Keratinocyte (primary cell): ENCODE measurements around the gene SIK2. TPM values are rescaled to one million over a fixed set of nuclear protein-coding genes. Genes with fewer than 3 reads are reported as not detected.

Experiments used
- DNase-seq: peaks from one replicate; pipeline ENCODE4 v3.0.0-alpha.2; 2011; ENCODE audit warnings: low read depth, missing footprints, low spot score
- FAIRE-seq: peaks from 2 replicates; lab custom pipeline; 2011; peaks lifted over from hg19 to GRCh38; lab: Jason Lieb, UNC
- H2AFZ ChIP-seq: 2 replicates; pipeline ENCODE4 v1.6.0; 2012; ENCODE audit warnings: low read length, control low read depth, inconsistent platforms; ENCODE audit not compliant: control insufficient read depth
- H3K27ac ChIP-seq: 2 replicates; pipeline ENCODE4 v1.5.1; 2011; ENCODE audit warnings: low read length; ENCODE audit not compliant: control insufficient read depth, insufficient read depth
- H3K27me3 ChIP-seq: 3 replicates; pipeline ENCODE4 v1.6.0; 2011; ENCODE audit warnings: low read length; ENCODE audit not compliant: control insufficient read depth, insufficient read depth; ENCODE audit errors: extremely low read depth
- H3K36me3 ChIP-seq, 2 experiments: 2 replicates in 1 of 2; 3 replicates in 1 of 2; pipeline ENCODE4 v1.5.1; 2011; ENCODE audit warnings: low read length in 2 of 2, mild to moderate bottlenecking in 1 of 2; ENCODE audit not compliant: control insufficient read depth in 2 of 2, insufficient read depth in 2 of 2; ENCODE audit errors: extremely low read depth in 1 of 2
- H3K4me1 ChIP-seq: 3 replicates; pipeline ENCODE4 v1.5.1; 2011; ENCODE audit warnings: low read length; ENCODE audit not compliant: control insufficient read depth, insufficient read depth; ENCODE audit errors: extremely low read depth
- H3K4me2 ChIP-seq: 3 replicates; pipeline ENCODE4 v1.6.0; 2011; ENCODE audit warnings: low read depth, low read length; ENCODE audit not compliant: control insufficient read depth, insufficient read depth; ENCODE audit errors: extremely low read depth
- H3K4me3 ChIP-seq, 3 experiments: fragments of 200-600 bp in 1 of 3; sonication (generic) in 1 of 3; 2 replicates in 2 of 3; 3 replicates in 1 of 3; pipeline ENCODE4 v1.5.1; 2011 to 2016; ENCODE audit warnings: low read length in 3 of 3, mild to moderate bottlenecking in 3 of 3, control low read depth in 2 of 3, inconsistent platforms in 1 of 3, low read depth in 1 of 3, mixed read lengths in 1 of 3, mixed run types in 1 of 3, moderate library complexity in 1 of 3; ENCODE audit not compliant: control insufficient read depth in 2 of 3, insufficient read depth in 2 of 3; ENCODE audit errors: extremely low read depth in 1 of 3
- H3K79me2 ChIP-seq: 2 replicates; pipeline ENCODE4 v1.6.0; 2012; ENCODE audit warnings: low read length; ENCODE audit not compliant: control insufficient read depth, insufficient read depth
- H3K9ac ChIP-seq: 3 replicates; pipeline ENCODE4 v1.6.0; 2011; ENCODE audit warnings: low read length; ENCODE audit not compliant: control insufficient read depth, insufficient read depth; ENCODE audit errors: extremely low read depth
- H3K9me1 ChIP-seq: 3 replicates; pipeline ENCODE4 v1.6.0; 2011; ENCODE audit warnings: low read length; ENCODE audit not compliant: control insufficient read depth, insufficient read depth; ENCODE audit errors: extremely low read depth
- H3K9me3 ChIP-seq: 2 replicates; pipeline ENCODE4 v1.5.1; 2012; ENCODE audit warnings: low read depth, low read length; ENCODE audit not compliant: control insufficient read depth
- H4K20me1 ChIP-seq: 3 replicates; pipeline ENCODE4 v1.6.0; 2011; ENCODE audit warnings: low read length; ENCODE audit not compliant: control insufficient read depth, insufficient read depth; ENCODE audit errors: extremely low read depth
- EZH2 ChIP-seq: IDR thresholded peaks from one replicate; pipeline ENCODE4 v1.6.1; 2012; ENCODE audit warnings: inconsistent platforms, mild to moderate bottlenecking, low read length, moderate library complexity
- dilution Hi-C: fragments of 300-500 bp; cut with MboI; formaldehyde crosslinking; loops from one replicate; pipeline ENCODE4 v1.7.0; 2020; ENCODE audit warnings: low sequenced_read_pairs; ENCODE audit not compliant: extremely low pct_ligation_motif_present
- polyA plus RNA-seq, 5 experiments: library from polyadenylated mRNA; depleted of rRNA in 3 of 5; stranded (reverse) in 3 of 5; stranded (forward) in 1 of 5; unstranded in 1 of 5; fragments of >200 nt; gene quantifications; 1 replicate in 1 of 5; 2 replicates in 3 of 5; 3 replicates in 1 of 5; pipeline versions ENCODE4 v1.2.1 to v1.2.3, GENCODE V29; 2011 to 2012; ENCODE audit warnings: missing spikeins in 2 of 5, low read depth in 1 of 5, low replicate concordance in 1 of 5
- TF ChIP-seq, protein P1 (sequence below), 3 experiments: IDR thresholded peaks in 1 of 3; conservative IDR thresholded peaks in 1 of 3; optimal IDR thresholded peaks in 1 of 3; 2 replicates in 2 of 3; 3 replicates in 1 of 3; pipeline versions ENCODE3 to v1.5.1; 2011; ENCODE audit warnings: low read length in 3 of 3, mild to moderate bottlenecking in 3 of 3, moderate library complexity in 2 of 3, control low read depth in 1 of 3, inconsistent platforms in 1 of 3; ENCODE audit not compliant: insufficient read depth in 2 of 3; ENCODE audit errors: extremely low read depth in 1 of 3

SIK2 gene
- polyA plus RNA-seq, 1 donor (not counting 4 experiments of a cell fraction or from before 2014, with no cell fraction given) = 10.0 TPM

DNA sequence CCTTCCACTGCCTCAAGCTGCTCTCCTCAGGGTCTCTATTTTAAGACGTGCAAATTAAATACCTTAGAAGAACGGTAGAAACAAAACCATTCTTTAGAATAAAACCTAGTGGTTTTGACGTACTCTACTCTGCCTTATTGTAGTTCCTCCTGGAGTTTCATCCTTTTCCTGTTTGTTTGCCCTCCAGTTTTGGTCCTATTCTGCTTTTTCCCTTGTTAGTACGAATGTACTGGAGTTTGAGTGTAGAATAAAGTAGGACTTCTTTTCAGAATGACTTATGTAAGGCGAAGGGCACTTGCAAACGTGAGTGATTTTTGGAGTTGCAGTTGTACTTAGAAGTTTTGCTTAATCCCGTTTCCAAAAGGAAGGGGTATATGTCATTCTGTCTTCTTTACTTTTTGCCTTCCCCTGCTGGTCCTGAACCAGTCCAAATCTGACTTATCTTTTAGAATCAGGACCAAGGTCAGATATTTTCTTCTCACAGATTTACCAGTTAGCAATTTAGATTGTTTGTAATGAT lies 1.4 kb downstream of the SIK2 start:
- H3K9ac ChIP-seq = peak overlapping the region; percentile 95
- H3K9me1 ChIP-seq = no peaks in the 10 kb centered on the region
- no peaks in the 10 kb centered on the region for H4K20me1 ChIP-seq
- FAIRE-seq (no peak), DNase-seq (no peak)
- H3K9me3 ChIP-seq = no peaks in the 10 kb centered on the region
- peak overlapping the region; percentile 5 for H2AFZ ChIP-seq
- no peaks in the 10 kb centered on the region for H3K36me3 ChIP-seq
- H3K4me3 ChIP-seq = peak overlapping the region; percentile 72 to 92 (median 87)
- peak overlapping the region; percentile 92 for H3K27ac ChIP-seq
- no peaks in the 10 kb centered on the region for H3K27me3 ChIP-seq
- no peak for TF ChIP-seq EZH2
- TF ChIP-seq, protein P1, sequence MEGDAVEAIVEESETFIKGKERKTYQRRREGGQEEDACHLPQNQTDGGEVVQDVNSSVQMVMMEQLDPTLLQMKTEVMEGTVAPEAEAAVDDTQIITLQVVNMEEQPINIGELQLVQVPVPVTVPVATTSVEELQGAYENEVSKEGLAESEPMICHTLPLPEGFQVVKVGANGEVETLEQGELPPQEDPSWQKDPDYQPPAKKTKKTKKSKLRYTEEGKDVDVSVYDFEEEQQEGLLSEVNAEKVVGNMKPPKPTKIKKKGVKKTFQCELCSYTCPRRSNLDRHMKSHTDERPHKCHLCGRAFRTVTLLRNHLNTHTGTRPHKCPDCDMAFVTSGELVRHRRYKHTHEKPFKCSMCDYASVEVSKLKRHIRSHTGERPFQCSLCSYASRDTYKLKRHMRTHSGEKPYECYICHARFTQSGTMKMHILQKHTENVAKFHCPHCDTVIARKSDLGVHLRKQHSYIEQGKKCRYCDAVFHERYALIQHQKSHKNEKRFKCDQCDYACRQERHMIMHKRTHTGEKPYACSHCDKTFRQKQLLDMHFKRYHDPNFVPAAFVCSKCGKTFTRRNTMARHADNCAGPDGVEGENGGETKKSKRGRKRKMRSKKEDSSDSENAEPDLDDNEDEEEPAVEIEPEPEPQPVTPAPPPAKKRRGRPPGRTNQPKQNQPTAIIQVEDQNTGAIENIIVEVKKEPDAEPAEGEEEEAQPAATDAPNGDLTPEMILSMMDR (optimal IDR thresholded peaks at IDR 0.05 in 1 of 3, IDR thresholded peaks at IDR 0.05 in 1 of 3, conservative IDR thresholded peaks at IDR 0.05 in 1 of 3; ENCODE audit: extremely low read depth in 1 of 3, insufficient read depth in 2 of 3, low read length in 3 of 3) = no peak
- peaks cover 56% of the 10 kb centered on the region for H3K79me2 ChIP-seq
- H3K4me2 ChIP-seq = peak overlapping the region; percentile 83
- dilution Hi-C loops = no loop called here
- peaks cover 20% of the 10 kb centered on the region for H3K4me1 ChIP-seq

DNA sequence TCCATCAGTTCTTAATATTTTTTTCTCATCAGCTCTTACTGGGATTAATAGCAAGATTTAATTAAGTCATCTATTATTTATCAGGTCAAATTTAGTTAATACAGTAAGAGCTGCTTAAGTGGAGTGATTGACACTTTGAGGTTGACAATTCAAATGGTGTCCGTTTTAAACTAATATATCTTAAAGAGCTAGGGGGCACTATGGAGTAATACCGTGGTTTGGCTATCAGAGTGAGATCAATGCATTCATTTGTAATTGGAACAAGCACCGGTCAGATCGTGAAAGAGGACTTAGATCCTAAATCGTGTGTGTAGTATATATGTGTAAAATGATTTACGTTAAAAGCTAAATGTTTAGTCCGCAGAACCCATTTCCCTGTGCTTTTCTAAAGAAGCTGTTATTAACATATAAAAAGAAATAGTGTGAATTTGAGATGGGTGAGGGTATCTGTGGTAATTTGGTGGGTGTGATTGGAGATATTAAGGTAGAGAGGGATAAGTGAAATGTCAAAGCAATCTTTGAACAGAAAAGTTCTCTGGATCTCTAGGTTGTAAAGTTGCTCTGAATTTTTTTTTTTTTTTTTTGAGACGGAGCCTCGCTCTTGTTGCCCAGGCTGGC lies 2.3 kb downstream of the SIK2 start:
- no peaks in the 10 kb centered on the region for H3K9me1 ChIP-seq
- H3K36me3 ChIP-seq = no peaks in the 10 kb centered on the region
- H3K9me3 ChIP-seq = no peaks in the 10 kb centered on the region
- DNase-seq = no peak
- H3K27ac ChIP-seq = no peak overlapping the region
- H2AFZ ChIP-seq = no peak overlapping the region
- H3K4me3 ChIP-seq = peak overlapping the region in 2 of 3 experiments; percentile 87 to 92
- H3K4me2 ChIP-seq = peak overlapping the region; percentile 83
- dilution Hi-C loops = no loop called here
- H3K4me1 ChIP-seq = peaks cover 20% of the 10 kb centered on the region
- no peak for FAIRE-seq
- H3K9ac ChIP-seq = peak overlapping the region; percentile 28
- peaks cover 61% of the 10 kb centered on the region for H3K79me2 ChIP-seq
- no peaks in the 10 kb centered on the region for H4K20me1 ChIP-seq
- H3K27me3 ChIP-seq = no peaks in the 10 kb centered on the region
- TF ChIP-seq EZH2 = no peak
- TF ChIP-seq, protein P1 (optimal IDR thresholded peaks at IDR 0.05 in 1 of 3, IDR thresholded peaks at IDR 0.05 in 1 of 3, conservative IDR thresholded peaks at IDR 0.05 in 1 of 3; ENCODE audit: extremely low read depth in 1 of 3, insufficient read depth in 2 of 3, low read length in 3 of 3) = peak; percentile 41 to 55 (median 50)
